Stimulated activated CD4-positive, alpha-beta T cell treated with anti-CD3 and anti-CD28 coated beads, Interleukin-4, amount 100 ng/mL, for 24 hours (primary cell): Measurements from ENCODE around the gene USP17L15.
"Not testable (repeated sequence)": the region's sequence is repeated elsewhere in the genome, so short reads cannot be mapped to it uniquely, and the experiment has no call there.

ENCODE experiments used
- DNase-seq: peaks from one replicate; pipeline ENCODE4 v3.0.0-alpha.2; 2020

Gene USP17L15

GRCh38 chr4:9234085-9234484 is at the start of gene USP17L15:
TSS of gene USP17L15 (plus strand) at chr4:9234385. CDS start at chr4:9234385, 0 bp downstream.
- not testable (repeated sequence) for DNase-seq

- DNase-seq, result not testable (repeated sequence)
Measured at GRCh38 chr4:9210357-9210756, 23.8 kb upstream of the USP17L15 start, which contains the start of gene USP17L10. TSS of gene USP17L10 (plus strand) at chr4:9210657. CDS start at chr4:9210657, 0 bp downstream.

GRCh38 chr4:9214701-9215100 is 19.5 kb upstream of the USP17L15 start:
- DNase-seq, result peak; percentile 0

- not testable (repeated sequence) for DNase-seq
Measured at GRCh38 chr4:9215105-9215504, 19.1 kb upstream of the USP17L15 start, which contains the start of gene USP17L11. TSS of gene USP17L11 (plus strand) at chr4:9215405. CDS start at chr4:9215405, 0 bp downstream.

- DNase-seq, result not testable (repeated sequence)
Measured at GRCh38 chr4:9219852-9220251, 14.3 kb upstream of the USP17L15 start, which contains the start of gene USP17L12. TSS of gene USP17L12 (plus strand) at chr4:9220152. CDS start at chr4:9220152, 0 bp downstream.

GRCh38 chr4:9224596-9224995 is 9.6 kb upstream of the USP17L15 start, which contains the start of gene USP17L13:
TSS of gene USP17L13 (plus strand) at chr4:9224896. CDS start at chr4:9224896, 0 bp downstream.
- not testable (repeated sequence) for DNase-seq

- DNase-seq, result peak; percentile 0
Measured at GRCh38 chr4:9230249-9230648, 3.9 kb upstream of the USP17L15 start.

- not testable (repeated sequence) for DNase-seq
Measured at GRCh38 chr4:9238461-9238860, 4.3 kb downstream of the USP17L15 start.

GRCh38 chr4:9243579-9243978 is 9.4 kb downstream of the USP17L15 start, which contains the start of gene USP17L17:
TSS of gene USP17L17 (plus strand) at chr4:9243879. CDS start at chr4:9243879, 0 bp downstream.
- not testable (repeated sequence) for DNase-seq

GRCh38 chr4:9247953-9248680 is 13.9 kb downstream of the USP17L15 start, which contains the start of gene USP17L18:
TSS of gene USP17L18 (plus strand) at chr4:9248630. CDS start at chr4:9248630, 0 bp downstream.
- peak; percentile 1 for DNase-seq

- not testable (repeated sequence) for DNase-seq
Measured at GRCh38 chr4:9253078-9253477, 18.9 kb downstream of the USP17L15 start, which contains the start of gene USP17L19. TSS of gene USP17L19 (plus strand) at chr4:9253378. CDS start at chr4:9253378, 0 bp downstream.

GRCh38 chr4:9257824-9258223 is 23.6 kb downstream of the USP17L15 start, which contains the start of gene USP17L20:
TSS of gene USP17L20 (plus strand) at chr4:9258124. CDS start at chr4:9258124, 0 bp downstream.
- not testable (repeated sequence) for DNase-seq

GRCh38 chr4:9262572-9262971 is 28.4 kb downstream of the USP17L15 start, which contains the start of gene USP17L21:
TSS of gene USP17L21 (plus strand) at chr4:9262872. CDS start at chr4:9262872, 0 bp downstream.
- not testable (repeated sequence) for DNase-seq

- DNase-seq, result not testable (repeated sequence)
Measured at GRCh38 chr4:9267319-9267718, 33.1 kb downstream of the USP17L15 start, which contains the start of gene USP17L22. TSS of gene USP17L22 (plus strand) at chr4:9267619. CDS start at chr4:9267619, 0 bp downstream.

GRCh38 chr4:9271719-9272118 is 37.5 kb downstream of the USP17L15 start:
- DNase-seq, result peak; percentile 3
